Islet precursor cell (in vitro differentiated cells): ENCODE results near the gene WASF2.
"Not testable (repeated sequence)": the region's sequence is repeated elsewhere in the genome, so short reads cannot be mapped to it uniquely, and the experiment has no call there.

Source experiments
- DNase-seq: peaks from one replicate; pipeline ENCODE4 v3.0.0-alpha.2; 2018

The WASF2 gene

GRCh38 chr1:27521861-27522431 lies 32.0 kb upstream of the WASF2 start:
- no peak for DNase-seq

GRCh38 chr1:27521336-27521831 lies 31.4 kb upstream of the WASF2 start:
- peak; percentile 54 for DNase-seq

GRCh38 chr1:27520651-27521050 lies 30.7 kb upstream of the WASF2 start:
- DNase-seq: peak; percentile 60

GRCh38 chr1:27519331-27520258 lies 29.6 kb upstream of the WASF2 start:
- DNase-seq: peak; percentile 68

GRCh38 chr1:27518808-27519207 lies 28.8 kb upstream of the WASF2 start:
- DNase-seq: no peak

GRCh38 chr1:27517907-27518718 lies 28.1 kb upstream of the WASF2 start:
- DNase-seq: peak; percentile 70

GRCh38 chr1:27517301-27517700 lies 27.3 kb upstream of the WASF2 start:
- DNase-seq: no peak

GRCh38 chr1:27515626-27516025 lies 25.7 kb upstream of the WASF2 start:
- no peak for DNase-seq

- DNase-seq: no peak
Measured at GRCh38 chr1:27513958-27514357, 24.0 kb upstream of the WASF2 start.

- no peak for DNase-seq
Measured at GRCh38 chr1:27513528-27513927, 23.6 kb upstream of the WASF2 start.

GRCh38 chr1:27509127-27510080 lies 19.4 kb upstream of the WASF2 start:
- no peak for DNase-seq

GRCh38 chr1:27507960-27508665 lies 18.1 kb upstream of the WASF2 start:
- peak; percentile 59 for DNase-seq

GRCh38 chr1:27506703-27507102 lies 16.7 kb upstream of the WASF2 start:
- no peak for DNase-seq

GRCh38 chr1:27505420-27505680 lies 15.4 kb upstream of the WASF2 start:
- no peak for DNase-seq

- DNase-seq: peak; percentile 95
Measured at GRCh38 chr1:27504588-27505419, 14.8 kb upstream of the WASF2 start.

- DNase-seq: no peak
Measured at GRCh38 chr1:27503844-27504587, 14.0 kb upstream of the WASF2 start.

GRCh38 chr1:27503033-27503432 lies 13.1 kb upstream of the WASF2 start:
- no peak for DNase-seq

GRCh38 chr1:27501159-27501558 lies 11.2 kb upstream of the WASF2 start:
- not testable (repeated sequence) for DNase-seq

- DNase-seq: no peak
Measured at GRCh38 chr1:27499142-27499541, 9.2 kb upstream of the WASF2 start.

GRCh38 chr1:27496604-27497155 lies 6.7 kb upstream of the WASF2 start:
- peak; percentile 90 for DNase-seq
